ENCODE results near the gene DUSP7.

DUSP7 gene

DNA sequence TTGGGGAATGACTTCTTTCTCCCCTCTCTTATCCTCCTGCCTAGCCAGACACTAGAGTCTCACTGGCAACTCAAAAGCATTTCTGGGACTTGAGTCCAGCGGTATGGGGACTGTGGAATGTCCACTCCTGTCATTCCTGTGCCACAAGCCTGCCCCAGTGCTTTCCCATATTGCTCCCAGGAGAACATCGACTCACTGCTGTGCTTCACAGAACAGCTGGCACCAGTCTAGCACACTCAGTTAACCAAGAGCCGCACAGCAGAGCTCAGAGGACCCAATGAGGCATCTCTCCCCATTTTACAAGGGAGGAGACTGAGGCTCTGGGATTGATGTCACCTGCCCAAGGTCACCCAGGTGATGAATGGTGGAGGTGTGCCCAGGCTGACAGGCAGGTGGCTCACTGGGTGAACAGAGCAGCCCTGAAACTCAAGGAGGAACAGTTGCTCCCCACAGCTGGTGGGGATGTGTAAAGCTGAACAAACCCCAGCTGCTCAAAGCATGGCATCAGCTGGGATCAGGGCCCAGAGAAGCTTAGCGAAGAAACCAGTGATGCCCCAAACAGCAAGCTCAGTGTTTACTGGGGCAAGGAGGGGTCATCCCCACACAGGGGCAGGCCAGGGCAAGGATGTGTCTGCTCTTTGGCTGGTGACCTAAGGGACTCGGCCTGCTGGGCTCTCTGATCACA is 35.4 kb upstream of the DUSP7 start:
- POLR2A ChIA-PET: no interaction called here
- no peak for DNase-seq (ENCODE audit: low read depth, low spot score)
- CTCF ChIA-PET: interaction anchor here (0.9 to 3.1 kb wide), 6 partner anchors 17 to 89 kb away, joined by 3 to 15 read pairs (median 8); no protein-coding TSS in a partner anchor
- no peak overlapping the region for H3K4me3 ChIP-seq (ENCODE audit: low read depth, low read length)
- no peak for TF ChIP-seq CTCF (IDR thresholded peaks at IDR 0.05; ENCODE audit: insufficient read depth, low read length, missing control alignments)

- POLR2A ChIA-PET: no interaction called here
- no peak for DNase-seq (ENCODE audit: low read depth, low spot score)
- no peak overlapping the region for H3K4me3 ChIP-seq (ENCODE audit: low read depth, low read length)
- TF ChIP-seq CTCF (IDR thresholded peaks at IDR 0.05; ENCODE audit: insufficient read depth, low read length, missing control alignments): no peak
- CTCF ChIA-PET: interaction anchor here (0.9 to 3.1 kb wide), 5 partner anchors 23 to 88 kb away, joined by 3 to 15 read pairs (median 8); no protein-coding TSS in a partner anchor
These were observed 34.6 kb upstream of the DUSP7 start for GRCh38 chr3:52090933-52091468.

- TF ChIP-seq CTCF (IDR thresholded peaks at IDR 0.05; ENCODE audit: insufficient read depth, low read length, missing control alignments): no peak
- no peak overlapping the region for H3K4me3 ChIP-seq (ENCODE audit: low read depth, low read length)
- ChIA-PET POLR2A (no interaction called here), CTCF (interaction anchor here (0.6 to 3.1 kb wide), 4 partner anchors 32 to 85 kb away, joined by 3 to 15 read pairs (median 8); no protein-coding TSS in a partner anchor)
- DNase-seq (ENCODE audit: low read depth, low spot score): peak; percentile 83
These were observed 34.0 kb upstream of the DUSP7 start for GRCh38 chr3:52090131-52090932.

- ChIA-PET POLR2A (no interaction called here), CTCF (interaction anchor here (0.6 to 3.0 kb wide), 3 partner anchors 32 to 84 kb away, joined by 3 to 15 read pairs (median 8); no protein-coding TSS in a partner anchor)
- no peak for DNase-seq (ENCODE audit: low read depth, low spot score)
- TF ChIP-seq CTCF (IDR thresholded peaks at IDR 0.05; ENCODE audit: insufficient read depth, low read length, missing control alignments): no peak
- H3K4me3 ChIP-seq (ENCODE audit: low read depth, low read length): no peak overlapping the region
These were observed 33.3 kb upstream of the DUSP7 start for GRCh38 chr3:52089691-52090090.

DNA sequence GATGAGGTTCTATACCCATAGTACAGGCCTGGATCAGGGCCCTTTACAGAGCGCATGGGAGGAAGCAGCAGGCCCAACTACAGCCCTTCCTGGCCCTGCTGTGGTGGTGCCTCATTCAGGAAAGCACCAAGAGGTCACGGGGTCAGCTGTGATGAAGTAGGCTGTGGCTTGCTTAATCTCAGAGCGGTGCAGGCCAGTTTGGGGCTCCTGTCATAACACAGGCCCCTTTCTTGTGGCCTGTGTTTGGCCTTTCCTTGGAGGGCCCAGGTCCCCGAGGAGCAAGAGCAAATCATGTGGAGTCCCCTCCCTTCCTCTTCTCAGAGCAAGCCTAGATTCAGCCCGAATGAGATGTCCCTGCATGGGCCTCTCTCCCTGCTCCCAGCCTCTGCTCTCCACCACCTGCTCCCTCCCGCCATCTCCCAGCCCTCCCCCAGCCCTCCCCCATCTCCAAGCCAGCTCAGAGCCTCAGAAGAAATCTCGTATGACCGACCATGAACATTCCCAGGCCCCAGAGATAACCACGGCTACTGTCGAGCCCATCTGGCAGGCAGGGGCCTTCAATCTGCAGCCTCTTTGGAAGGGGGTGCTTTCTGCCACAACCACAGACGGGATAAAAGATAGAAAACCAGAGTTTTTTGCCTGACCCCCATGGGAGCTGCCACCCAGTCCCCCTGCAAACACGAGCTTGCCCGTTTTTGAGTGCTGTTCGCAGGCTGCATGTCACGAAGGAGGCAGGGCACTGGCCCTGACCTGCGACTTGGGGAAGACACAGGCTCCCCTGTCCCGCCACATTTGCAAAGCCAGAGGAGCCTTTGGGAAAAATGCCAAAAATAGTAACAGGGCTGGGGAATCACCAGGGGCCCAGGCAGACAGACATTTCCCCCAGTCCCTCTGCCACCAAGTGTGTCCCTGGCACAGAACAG is 32.3 kb upstream of the DUSP7 start:
- POLR2A ChIA-PET: no interaction called here
- H3K4me3 ChIP-seq (ENCODE audit: low read depth, low read length): no peak overlapping the region
- CTCF ChIA-PET: interaction anchor here (1.2 to 2.5 kb wide), 3 partner anchors 12 to 32 kb away, joined by 4 to 8 read pairs (median 4); no protein-coding TSS in a partner anchor
- TF ChIP-seq CTCF (IDR thresholded peaks at IDR 0.05; ENCODE audit: insufficient read depth, low read length, missing control alignments): no peak
- DNase-seq (ENCODE audit: low read depth, low spot score): no peak
